Measurements from ENCODE around the gene HOXB3. TPM values are rescaled to one million over a fixed set of nuclear protein-coding genes. Genes with fewer than 3 reads are reported as not detected.

The HOXB3 gene
- total and polyA plus RNA-seq, 2 donors (not counting 1 experiment from before 2014, with no cell fraction given), result 15.7 to 28.6 TPM

DNA sequence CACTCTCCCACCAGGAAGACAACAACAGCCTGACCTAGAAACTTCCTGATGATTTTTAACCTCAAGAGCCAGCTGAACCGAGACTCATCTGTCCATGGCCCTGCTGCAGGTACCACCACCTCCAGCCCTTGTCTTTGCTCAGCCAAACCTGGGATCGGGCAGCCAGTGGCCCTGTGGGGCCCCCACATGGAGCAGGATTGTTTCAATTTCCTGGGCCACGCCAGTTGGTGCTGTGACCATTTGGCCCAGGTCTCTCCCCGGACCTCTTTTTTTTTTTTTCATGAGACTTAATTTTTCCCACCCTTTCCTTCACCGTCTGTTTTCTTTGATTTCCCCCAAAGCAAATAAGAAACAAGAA, 36.9 kb downstream of the HOXB3 start:
- peak overlapping the region; percentile 68 to 88 (median 78) for H3K4me3 ChIP-seq (replicated peaks in 1 of 4; ENCODE audit: control extremely low read depth in 1 of 4, insufficient read depth in 1 of 4, low read depth in 3 of 4, low read length in 4 of 4)
- H2AFZ ChIP-seq (ENCODE audit: low read length), result no peak overlapping the region
- no peak for DNase-seq (ENCODE audit: low read depth in 2 of 2)
- H3K27ac ChIP-seq (ENCODE audit: insufficient read depth, low read length), result peak overlapping the region; percentile 77
- peaks cover 95% of the 10 kb centered on the region for H3K79me2 ChIP-seq (ENCODE audit: control insufficient read depth, insufficient read depth, low read length)
- H3K36me3 ChIP-seq (ENCODE audit: control insufficient read depth, insufficient read depth, low read length), result peaks cover 22% of the 10 kb centered on the region
- no peaks in the 10 kb centered on the region for H3K9me3 ChIP-seq (ENCODE audit: control insufficient read depth, insufficient read depth, low read depth, low read length)
- peak overlapping the region; percentile 56 for H3K9ac ChIP-seq (ENCODE audit: insufficient read depth, low read length)
- H4K20me1 ChIP-seq (ENCODE audit: control insufficient read depth, extremely low read depth, insufficient read depth, low read length), result no peaks in the 10 kb centered on the region
- peaks cover 49% of the 10 kb centered on the region for H3K4me1 ChIP-seq (ENCODE audit: control insufficient read depth, extremely low read depth, insufficient read depth, low read length)
- TF ChIP-seq EZH2 (IDR thresholded peaks at IDR 0.05; ENCODE audit: low read length, missing control alignments), result no peak
- TF ChIP-seq, protein P1, sequence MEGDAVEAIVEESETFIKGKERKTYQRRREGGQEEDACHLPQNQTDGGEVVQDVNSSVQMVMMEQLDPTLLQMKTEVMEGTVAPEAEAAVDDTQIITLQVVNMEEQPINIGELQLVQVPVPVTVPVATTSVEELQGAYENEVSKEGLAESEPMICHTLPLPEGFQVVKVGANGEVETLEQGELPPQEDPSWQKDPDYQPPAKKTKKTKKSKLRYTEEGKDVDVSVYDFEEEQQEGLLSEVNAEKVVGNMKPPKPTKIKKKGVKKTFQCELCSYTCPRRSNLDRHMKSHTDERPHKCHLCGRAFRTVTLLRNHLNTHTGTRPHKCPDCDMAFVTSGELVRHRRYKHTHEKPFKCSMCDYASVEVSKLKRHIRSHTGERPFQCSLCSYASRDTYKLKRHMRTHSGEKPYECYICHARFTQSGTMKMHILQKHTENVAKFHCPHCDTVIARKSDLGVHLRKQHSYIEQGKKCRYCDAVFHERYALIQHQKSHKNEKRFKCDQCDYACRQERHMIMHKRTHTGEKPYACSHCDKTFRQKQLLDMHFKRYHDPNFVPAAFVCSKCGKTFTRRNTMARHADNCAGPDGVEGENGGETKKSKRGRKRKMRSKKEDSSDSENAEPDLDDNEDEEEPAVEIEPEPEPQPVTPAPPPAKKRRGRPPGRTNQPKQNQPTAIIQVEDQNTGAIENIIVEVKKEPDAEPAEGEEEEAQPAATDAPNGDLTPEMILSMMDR (conservative IDR thresholded peaks at IDR 0.05 in 1 of 2, IDR thresholded peaks at IDR 0.05 in 1 of 2; ENCODE audit: low read depth in 1 of 2, low read length in 2 of 2), result no peak
- H3K27me3 ChIP-seq (ENCODE audit: control insufficient read depth, insufficient read depth, low read length), result no peaks in the 10 kb centered on the region
- H3K4me2 ChIP-seq (ENCODE audit: extremely low read depth, insufficient read depth, low read length), result peak overlapping the region; percentile 100

GRCh38 chr17:48552466-48553189, 37.4 kb downstream of the HOXB3 start:
- H2AFZ ChIP-seq (ENCODE audit: low read length), result no peak overlapping the region
- H3K79me2 ChIP-seq (ENCODE audit: control insufficient read depth, insufficient read depth, low read length), result peaks cover 95% of the 10 kb centered on the region
- peaks cover 44% of the 10 kb centered on the region for H3K4me1 ChIP-seq (ENCODE audit: control insufficient read depth, extremely low read depth, insufficient read depth, low read length)
- peak; percentile 62 to 96 for DNase-seq (ENCODE audit: low read depth in 2 of 2)
- no peak for TF ChIP-seq EZH2 (IDR thresholded peaks at IDR 0.05; ENCODE audit: low read length, missing control alignments)
- TF ChIP-seq, protein P1 (conservative IDR thresholded peaks at IDR 0.05 in 1 of 2, IDR thresholded peaks at IDR 0.05 in 1 of 2; ENCODE audit: low read depth in 1 of 2, low read length in 2 of 2), result peak in 1 of 2 donors; percentile 15
- H3K27ac ChIP-seq (ENCODE audit: insufficient read depth, low read length), result peak overlapping the region; percentile 84
- H3K27me3 ChIP-seq (ENCODE audit: control insufficient read depth, insufficient read depth, low read length), result no peaks in the 10 kb centered on the region
- H3K9me3 ChIP-seq (ENCODE audit: control insufficient read depth, insufficient read depth, low read depth, low read length), result no peaks in the 10 kb centered on the region
- H3K4me2 ChIP-seq (ENCODE audit: extremely low read depth, insufficient read depth, low read length), result peak overlapping the region; percentile 100
- peaks cover 21% of the 10 kb centered on the region for H3K36me3 ChIP-seq (ENCODE audit: control insufficient read depth, insufficient read depth, low read length)
- H3K4me3 ChIP-seq (replicated peaks in 1 of 4; ENCODE audit: control extremely low read depth in 1 of 4, insufficient read depth in 1 of 4, low read depth in 3 of 4, low read length in 4 of 4), result peak overlapping the region; percentile 68 to 88 (median 78)
- peak overlapping the region; percentile 56 for H3K9ac ChIP-seq (ENCODE audit: insufficient read depth, low read length)
- no peaks in the 10 kb centered on the region for H4K20me1 ChIP-seq (ENCODE audit: control insufficient read depth, extremely low read depth, insufficient read depth, low read length)

GRCh38 chr17:48551596-48552465, 38.2 kb downstream of the HOXB3 start:
- DNase-seq (ENCODE audit: low read depth in 2 of 2), result peak; percentile 42 to 55
- H3K27me3 ChIP-seq (ENCODE audit: control insufficient read depth, insufficient read depth, low read length), result no peaks in the 10 kb centered on the region
- peak overlapping the region; percentile 37 to 80 (median 41) for H3K4me3 ChIP-seq (replicated peaks in 1 of 4; ENCODE audit: control extremely low read depth in 1 of 4, insufficient read depth in 1 of 4, low read depth in 3 of 4, low read length in 4 of 4)
- peaks cover 21% of the 10 kb centered on the region for H3K36me3 ChIP-seq (ENCODE audit: control insufficient read depth, insufficient read depth, low read length)
- peaks cover 41% of the 10 kb centered on the region for H3K4me1 ChIP-seq (ENCODE audit: control insufficient read depth, extremely low read depth, insufficient read depth, low read length)
- peak overlapping the region; percentile 92 for H3K4me2 ChIP-seq (ENCODE audit: extremely low read depth, insufficient read depth, low read length)
- peak overlapping the region; percentile 60 for H3K9ac ChIP-seq (ENCODE audit: insufficient read depth, low read length)
- TF ChIP-seq, protein P1 (conservative IDR thresholded peaks at IDR 0.05 in 1 of 2, IDR thresholded peaks at IDR 0.05 in 1 of 2; ENCODE audit: low read depth in 1 of 2, low read length in 2 of 2), result no peak
- TF ChIP-seq EZH2 (IDR thresholded peaks at IDR 0.05; ENCODE audit: low read length, missing control alignments), result no peak
- H3K27ac ChIP-seq (ENCODE audit: insufficient read depth, low read length), result peak overlapping the region; percentile 84
- no peaks in the 10 kb centered on the region for H4K20me1 ChIP-seq (ENCODE audit: control insufficient read depth, extremely low read depth, insufficient read depth, low read length)
- H3K79me2 ChIP-seq (ENCODE audit: control insufficient read depth, insufficient read depth, low read length), result peaks cover 95% of the 10 kb centered on the region
- no peaks in the 10 kb centered on the region for H3K9me3 ChIP-seq (ENCODE audit: control insufficient read depth, insufficient read depth, low read depth, low read length)
- no peak overlapping the region for H2AFZ ChIP-seq (ENCODE audit: low read length)

All from fibroblast of lung (primary cell).